ENCODE measurements around the gene CCDC88A. TPM values are rescaled to one million over a fixed set of nuclear protein-coding genes. Genes with fewer than 3 reads are reported as not detected.

The CCDC88A gene
- total RNA-seq, 1 donor = 111 TPM

- DNase-seq (ENCODE audit: low read depth) = peak; percentile 10
- TF ChIP-seq, protein P1, sequence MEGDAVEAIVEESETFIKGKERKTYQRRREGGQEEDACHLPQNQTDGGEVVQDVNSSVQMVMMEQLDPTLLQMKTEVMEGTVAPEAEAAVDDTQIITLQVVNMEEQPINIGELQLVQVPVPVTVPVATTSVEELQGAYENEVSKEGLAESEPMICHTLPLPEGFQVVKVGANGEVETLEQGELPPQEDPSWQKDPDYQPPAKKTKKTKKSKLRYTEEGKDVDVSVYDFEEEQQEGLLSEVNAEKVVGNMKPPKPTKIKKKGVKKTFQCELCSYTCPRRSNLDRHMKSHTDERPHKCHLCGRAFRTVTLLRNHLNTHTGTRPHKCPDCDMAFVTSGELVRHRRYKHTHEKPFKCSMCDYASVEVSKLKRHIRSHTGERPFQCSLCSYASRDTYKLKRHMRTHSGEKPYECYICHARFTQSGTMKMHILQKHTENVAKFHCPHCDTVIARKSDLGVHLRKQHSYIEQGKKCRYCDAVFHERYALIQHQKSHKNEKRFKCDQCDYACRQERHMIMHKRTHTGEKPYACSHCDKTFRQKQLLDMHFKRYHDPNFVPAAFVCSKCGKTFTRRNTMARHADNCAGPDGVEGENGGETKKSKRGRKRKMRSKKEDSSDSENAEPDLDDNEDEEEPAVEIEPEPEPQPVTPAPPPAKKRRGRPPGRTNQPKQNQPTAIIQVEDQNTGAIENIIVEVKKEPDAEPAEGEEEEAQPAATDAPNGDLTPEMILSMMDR (IDR thresholded peaks at IDR 0.05; ENCODE audit: insufficient read depth, low read length) = no peak
- no peak overlapping the region for H3K4me3 ChIP-seq (ENCODE audit: low read depth, low read length)
Observed at GRCh38 chr2:55384786-55385185, 34.9 kb downstream of the CCDC88A start.

DNA sequence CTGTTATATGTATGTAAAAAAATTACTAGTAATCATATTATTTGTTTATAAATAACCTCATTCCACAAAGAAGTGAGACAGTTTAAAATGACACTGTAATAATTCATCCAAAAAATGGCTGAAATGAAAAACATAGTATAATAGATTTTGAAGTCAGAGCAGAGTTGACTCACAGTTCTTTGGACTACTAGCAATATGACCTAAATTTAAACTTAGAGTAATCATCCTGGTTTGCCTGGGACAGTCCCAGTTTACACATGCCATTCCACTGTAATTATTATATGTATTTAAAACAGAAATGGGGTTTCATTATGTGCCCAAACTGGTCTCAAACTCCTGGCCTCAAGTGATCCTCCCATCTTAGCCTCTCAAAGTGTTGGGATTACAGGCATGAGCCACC is 48.3 kb downstream of the CCDC88A start:
- TF ChIP-seq, protein P1 (IDR thresholded peaks at IDR 0.05; ENCODE audit: insufficient read depth, low read length) = no peak
- DNase-seq (ENCODE audit: low read depth) = no peak
- H3K4me3 ChIP-seq (ENCODE audit: low read depth, low read length) = no peak overlapping the region

DNA sequence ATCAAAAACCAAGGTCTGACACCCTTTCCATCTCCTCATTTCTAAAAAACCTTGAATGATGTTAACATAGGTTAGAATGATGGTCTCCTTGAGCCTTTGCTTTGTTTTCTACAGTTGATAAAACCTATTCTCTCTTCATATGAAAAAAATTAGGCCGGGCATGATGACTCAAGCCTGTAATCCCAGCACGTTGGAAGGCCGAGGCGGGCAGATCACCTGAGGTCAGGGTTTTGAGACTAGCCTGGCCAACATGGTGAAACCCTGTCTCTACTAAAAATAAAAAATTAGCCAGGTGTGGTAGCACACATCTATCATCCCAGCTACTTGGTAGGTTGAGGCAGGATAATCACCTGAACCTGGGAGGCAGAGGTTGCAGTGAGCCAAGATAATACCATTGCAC is 49.4 kb downstream of the CCDC88A start:
- DNase-seq (ENCODE audit: low read depth) = no peak
- H3K4me3 ChIP-seq (ENCODE audit: low read depth, low read length) = no peak overlapping the region
- TF ChIP-seq, protein P1 (IDR thresholded peaks at IDR 0.05; ENCODE audit: insufficient read depth, low read length) = no peak

GRCh38 chr2:55365303-55365702 is 54.4 kb downstream of the CCDC88A start:
- DNase-seq (ENCODE audit: low read depth) = no peak
- no peak overlapping the region for H3K4me3 ChIP-seq (ENCODE audit: low read depth, low read length)
- TF ChIP-seq, protein P1 (IDR thresholded peaks at IDR 0.05; ENCODE audit: insufficient read depth, low read length) = no peak

GRCh38 chr2:55364189-55365055 is 55.2 kb downstream of the CCDC88A start:
- DNase-seq (ENCODE audit: low read depth) = peak; percentile 99
- no peak overlapping the region for H3K4me3 ChIP-seq (ENCODE audit: low read depth, low read length)
- TF ChIP-seq, protein P1 (IDR thresholded peaks at IDR 0.05; ENCODE audit: insufficient read depth, low read length) = no peak

GRCh38 chr2:55363636-55364035 is 56.0 kb downstream of the CCDC88A start:
- H3K4me3 ChIP-seq (ENCODE audit: low read depth, low read length) = no peak overlapping the region
- no peak for DNase-seq (ENCODE audit: low read depth)
- TF ChIP-seq, protein P1 (IDR thresholded peaks at IDR 0.05; ENCODE audit: insufficient read depth, low read length) = no peak
